GM18505 (cell line): ENCODE results near the gene TOX2.

ENCODE experiments used
- ATAC-seq: cut with Tn5 transposase; IDR thresholded peaks from one replicate; pipeline ENCODE4 v1.9.1; 2021; ENCODE audit not compliant: unreplicated experiment
- POLR2A ChIP-seq: IDR thresholded peaks from 4 replicates; pipeline ENCODE4 v1.6.1; 2011; ENCODE audit warnings: borderline replicate concordance; ENCODE audit not compliant: insufficient read depth, insufficient read length; ENCODE audit errors: extremely low read depth

TOX2 gene

GRCh38 chr20:43938017-43938655 is 23.5 kb downstream of the TOX2 start:
- no peak for ATAC-seq

GRCh38 chr20:43938932-43939761 is 24.5 kb downstream of the TOX2 start:
- ATAC-seq: no peak

More at GRCh38 chr20:43938017-43938655, 23.5 kb downstream of the TOX2 start:
- no peak for TF ChIP-seq POLR2A

GRCh38 chr20:43939762-43940121 is 25.1 kb downstream of the TOX2 start:
- TF ChIP-seq POLR2A: no peak
- ATAC-seq: no peak

More at GRCh38 chr20:43938932-43939761, 24.5 kb downstream of the TOX2 start:
- TF ChIP-seq POLR2A: no peak

- ATAC-seq: no peak
- TF ChIP-seq POLR2A: no peak
Observed at GRCh38 chr20:43940518-43941225, 26.0 kb downstream of the TOX2 start.

- no peak for ATAC-seq
- TF ChIP-seq POLR2A: no peak
Observed at GRCh38 chr20:43941476-43942200, 27.0 kb downstream of the TOX2 start.

- ATAC-seq: no peak
- TF ChIP-seq POLR2A: no peak
Observed at GRCh38 chr20:43942201-43942590, 27.5 kb downstream of the TOX2 start.

GRCh38 chr20:43942667-43943285 is 28.1 kb downstream of the TOX2 start:
- ATAC-seq: no peak
- peak; percentile 45 for TF ChIP-seq POLR2A

- ATAC-seq: no peak
- no peak for TF ChIP-seq POLR2A
Observed at GRCh38 chr20:43943725-43944124, 29.1 kb downstream of the TOX2 start.

- no peak for ATAC-seq
- TF ChIP-seq POLR2A: no peak
Observed at GRCh38 chr20:43944653-43945235, 30.1 kb downstream of the TOX2 start.

- TF ChIP-seq POLR2A: no peak
- ATAC-seq: no peak
Observed at GRCh38 chr20:43945391-43946205, 30.9 kb downstream of the TOX2 start.

GRCh38 chr20:43946206-43946491 is 31.5 kb downstream of the TOX2 start:
- no peak for TF ChIP-seq POLR2A
- ATAC-seq: no peak
